Psoas muscle (tissue), 8 donors: Measurements from ENCODE around the gene MRPS5. TPM values are rescaled to one million over a fixed set of nuclear protein-coding genes. Genes with fewer than 3 reads are reported as not detected.
"Not testable (repeated sequence)": the region's sequence is repeated elsewhere in the genome, so short reads cannot be mapped to it uniquely, and the experiment has no call there.

Source experiments
- ATAC-seq, 4 donors: fragments of 200-7000 bp; cut with Tn5 transposase; one replicate each; pipeline ENCODE4 v1.9.1; 2020; ENCODE audit warnings: moderate library complexity in 3 of 4, mild to moderate bottlenecking in 2 of 4
- DNase-seq, 2 donors: peaks; one replicate each; pipeline ENCODE4 v3.0.0-alpha.2; 2020
- H3K27ac ChIP-seq: fragments of 200-600 bp; one replicate; pipeline ENCODE4 v1.8.0; 2022
- H3K27me3 ChIP-seq, 3 donors: fragments of 200-600 bp in 1 of 3; one replicate each; pipeline versions ENCODE4 v1.6.1 to v1.8.0; 2013 to 2022; ENCODE audit warnings: low read length in 2 of 3, mild to moderate bottlenecking in 2 of 3, moderate library complexity in 1 of 3; ENCODE audit not compliant: insufficient read depth in 3 of 3
- H3K36me3 ChIP-seq, 2 donors: fragments of 200-600 bp in 1 of 2; one replicate each; pipeline versions ENCODE4 v1.6.1 to v1.8.0; 2013 to 2022; ENCODE audit warnings: low read depth in 1 of 2, mild to moderate bottlenecking in 1 of 2, moderate library complexity in 1 of 2; ENCODE audit not compliant: insufficient read depth in 1 of 2
- H3K4me1 ChIP-seq: fragments of 200-600 bp; one replicate; pipeline ENCODE4 v1.8.0; 2022
- H3K4me3 ChIP-seq: fragments of 200-600 bp; one replicate; pipeline ENCODE4 v1.8.0; 2022; ENCODE audit warnings: mild to moderate bottlenecking
- H3K9me3 ChIP-seq: fragments of 200-600 bp; one replicate; pipeline ENCODE4 v1.8.0; 2022
- WGBS, 3 donors: extraction: QIAGEN DNeasy Blood & Tissue Kit; methylation state at CpG; one replicate each; pipeline versions ENCODE4 v1.1.6 to v1.1.7; 2013; 5-methylcytosine and 5-hydroxymethylcytosine counted together
- intact Hi-C, 2 donors: fragments of 100-400 bp; cut with DNase I; formaldehyde crosslinking; loops; one replicate each; pipeline versions ENCODE4 v1.11.0 to v1.14.2; 2022
- polyA plus RNA-seq, 3 donors: library from polyadenylated mRNA; stranded (reverse); fragments of 200-250 nt; gene quantifications; one replicate each; pipeline ENCODE4 v1.2.3, GENCODE V29; 2013
- total RNA-seq, 4 donors: library from RNA; stranded (reverse); fragmentation: NEBNext Ultra II Directional in 2 of 4; extraction: Animal tissue kit (Norgen Biotek cat#: 25700) in 2 of 4; gene quantifications; one replicate each; pipeline versions ENCODE4 v1.2.1 to v1.2.4, GENCODE V29; 2021 to 2023
- TF ChIP-seq, protein P1 (sequence below): fragments of 200-600 bp; IDR thresholded peaks from one replicate; pipeline ENCODE4 v1.8.0; 2022; ENCODE audit warnings: antibody characterized with exemption
- donor health status: healthy with polysubstance abuse.
- donor health status: DM: no; HTN: no; CAD: no; lungs with moderate emphysema.
- donor health status: Bipolar disorder and iron deficiency.
- donor health status: healthy.
- donor health status: DM: yes; HTN: yes; CAD: no.
- donor health status: DM: no; HTN: no; CAD: no.
- donor health status: DM: no; HTN: no; CAD: no.
- donor health status: DM: yes; HTN: yes; CAD: no.

Gene MRPS5
- total and polyA plus RNA-seq, 7 donors = 45.6 to 180 (median 79.0) TPM

DNA sequence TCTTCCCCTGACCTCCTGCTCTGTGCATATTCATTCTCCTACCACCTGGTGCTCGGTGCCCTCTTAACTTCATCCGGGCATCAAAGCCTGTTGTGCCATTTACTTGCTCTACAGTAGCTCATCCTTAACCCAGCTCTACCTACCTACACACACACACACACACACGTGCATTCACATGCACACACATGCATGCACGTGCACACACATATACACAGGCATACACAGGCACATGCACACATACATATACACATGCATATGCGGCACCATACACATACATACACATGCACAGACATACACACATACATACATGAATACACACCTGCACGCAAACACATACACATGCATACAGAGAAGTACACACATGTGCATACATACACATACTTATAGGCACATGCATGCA is 81.6 kb downstream of the MRPS5 start:
- intact Hi-C loops = no loop called here
- ATAC-seq (no peak), DNase-seq (no peak)
- H3K4me1 ChIP-seq = peaks cover 9% of the 10 kb centered on the region
- no peak overlapping the region for H3K27ac ChIP-seq
- H3K4me3 ChIP-seq = no peak overlapping the region
- no peaks in the 10 kb centered on the region for H3K9me3 ChIP-seq
- H3K36me3 ChIP-seq = no peaks in the 10 kb centered on the region
- TF ChIP-seq, protein P1, sequence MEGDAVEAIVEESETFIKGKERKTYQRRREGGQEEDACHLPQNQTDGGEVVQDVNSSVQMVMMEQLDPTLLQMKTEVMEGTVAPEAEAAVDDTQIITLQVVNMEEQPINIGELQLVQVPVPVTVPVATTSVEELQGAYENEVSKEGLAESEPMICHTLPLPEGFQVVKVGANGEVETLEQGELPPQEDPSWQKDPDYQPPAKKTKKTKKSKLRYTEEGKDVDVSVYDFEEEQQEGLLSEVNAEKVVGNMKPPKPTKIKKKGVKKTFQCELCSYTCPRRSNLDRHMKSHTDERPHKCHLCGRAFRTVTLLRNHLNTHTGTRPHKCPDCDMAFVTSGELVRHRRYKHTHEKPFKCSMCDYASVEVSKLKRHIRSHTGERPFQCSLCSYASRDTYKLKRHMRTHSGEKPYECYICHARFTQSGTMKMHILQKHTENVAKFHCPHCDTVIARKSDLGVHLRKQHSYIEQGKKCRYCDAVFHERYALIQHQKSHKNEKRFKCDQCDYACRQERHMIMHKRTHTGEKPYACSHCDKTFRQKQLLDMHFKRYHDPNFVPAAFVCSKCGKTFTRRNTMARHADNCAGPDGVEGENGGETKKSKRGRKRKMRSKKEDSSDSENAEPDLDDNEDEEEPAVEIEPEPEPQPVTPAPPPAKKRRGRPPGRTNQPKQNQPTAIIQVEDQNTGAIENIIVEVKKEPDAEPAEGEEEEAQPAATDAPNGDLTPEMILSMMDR = no peak
- H3K27me3 ChIP-seq = no peaks in the 10 kb centered on the region
- 84 to 89% (median 85%) methylated on average over 6 of the region's 6 CpGs for WGBS, 3 donors

DNA sequence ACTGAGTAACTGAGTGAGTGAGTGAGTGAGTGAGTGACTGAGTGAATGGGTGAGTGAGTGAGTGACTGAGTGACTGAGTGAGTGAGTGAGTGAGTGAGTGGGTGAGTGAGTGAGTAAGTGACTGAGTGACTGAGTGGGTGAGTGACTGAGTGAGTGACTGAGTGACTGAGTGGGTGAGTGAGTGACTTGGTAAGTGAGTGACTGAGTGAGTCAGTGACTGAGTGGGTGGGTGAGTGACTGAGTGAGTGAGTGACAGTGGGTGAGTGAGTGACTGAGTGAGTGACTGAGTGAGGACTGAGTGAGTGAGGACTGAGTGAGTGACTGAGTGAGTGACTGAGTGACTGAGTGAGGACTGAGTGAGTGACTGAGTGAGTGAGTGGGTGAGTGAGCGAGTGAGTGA is 82.2 kb downstream of the MRPS5 start:
- H3K27me3 ChIP-seq = no peaks in the 10 kb centered on the region
- H3K27ac ChIP-seq = no peak overlapping the region
- H3K9me3 ChIP-seq = no peaks in the 10 kb centered on the region
- no peak overlapping the region for H3K4me3 ChIP-seq
- intact Hi-C loops = no loop called here
- H3K36me3 ChIP-seq = no peaks in the 10 kb centered on the region
- ATAC-seq = no peak
- DNase-seq = no peak
- 89 to 100% (median 95%) methylated on average over 1 of the region's 1 CpG for WGBS, 3 donors
- TF ChIP-seq, protein P1 = no peak
- H3K4me1 ChIP-seq = peaks cover 9% of the 10 kb centered on the region

DNA sequence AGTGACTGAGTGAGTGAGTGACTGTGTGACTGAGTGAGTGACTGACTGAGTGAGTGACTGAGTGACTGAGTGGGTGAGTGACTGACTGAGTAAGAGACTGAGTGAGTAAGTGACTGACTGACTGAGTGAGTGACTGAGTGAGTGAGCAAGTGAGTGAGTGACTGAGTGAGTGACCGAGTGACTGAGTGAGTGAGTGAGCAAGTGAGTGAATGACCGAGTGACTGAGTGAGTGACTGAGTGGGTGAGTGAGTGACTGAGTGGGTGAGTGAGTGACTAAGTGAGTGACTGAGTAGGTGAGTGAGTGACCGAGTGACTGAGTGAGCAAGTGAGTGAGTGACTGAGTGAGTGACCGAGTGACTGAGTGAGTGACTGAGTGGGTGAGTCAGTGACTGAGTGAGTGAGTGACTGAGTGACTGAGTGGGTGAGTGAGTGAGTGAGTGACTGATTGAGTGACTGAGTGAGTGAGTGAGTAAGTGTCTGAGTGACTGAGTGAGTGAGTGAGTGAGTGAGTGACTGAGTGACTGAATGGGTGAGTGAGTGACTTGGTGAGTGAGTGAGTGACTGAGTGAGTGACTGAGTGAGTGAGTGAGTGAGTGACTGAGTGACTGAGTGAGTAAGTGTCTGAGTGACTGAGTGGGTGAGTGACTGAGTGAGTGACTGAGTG is 82.8 kb downstream of the MRPS5 start:
- peaks cover 8% of the 10 kb centered on the region for H3K4me1 ChIP-seq
- H3K4me3 ChIP-seq = no peak overlapping the region
- no peaks in the 10 kb centered on the region for H3K36me3 ChIP-seq
- no peak for ATAC-seq
- H3K27me3 ChIP-seq = no peaks in the 10 kb centered on the region
- no peak for DNase-seq
- WGBS, 3 donors = 95 to 97% (median 96%) methylated on average over 4 of the region's 4 CpGs
- intact Hi-C loops = no loop called here
- H3K27ac ChIP-seq = no peak overlapping the region
- TF ChIP-seq, protein P1 = no peak
- no peaks in the 10 kb centered on the region for H3K9me3 ChIP-seq

DNA sequence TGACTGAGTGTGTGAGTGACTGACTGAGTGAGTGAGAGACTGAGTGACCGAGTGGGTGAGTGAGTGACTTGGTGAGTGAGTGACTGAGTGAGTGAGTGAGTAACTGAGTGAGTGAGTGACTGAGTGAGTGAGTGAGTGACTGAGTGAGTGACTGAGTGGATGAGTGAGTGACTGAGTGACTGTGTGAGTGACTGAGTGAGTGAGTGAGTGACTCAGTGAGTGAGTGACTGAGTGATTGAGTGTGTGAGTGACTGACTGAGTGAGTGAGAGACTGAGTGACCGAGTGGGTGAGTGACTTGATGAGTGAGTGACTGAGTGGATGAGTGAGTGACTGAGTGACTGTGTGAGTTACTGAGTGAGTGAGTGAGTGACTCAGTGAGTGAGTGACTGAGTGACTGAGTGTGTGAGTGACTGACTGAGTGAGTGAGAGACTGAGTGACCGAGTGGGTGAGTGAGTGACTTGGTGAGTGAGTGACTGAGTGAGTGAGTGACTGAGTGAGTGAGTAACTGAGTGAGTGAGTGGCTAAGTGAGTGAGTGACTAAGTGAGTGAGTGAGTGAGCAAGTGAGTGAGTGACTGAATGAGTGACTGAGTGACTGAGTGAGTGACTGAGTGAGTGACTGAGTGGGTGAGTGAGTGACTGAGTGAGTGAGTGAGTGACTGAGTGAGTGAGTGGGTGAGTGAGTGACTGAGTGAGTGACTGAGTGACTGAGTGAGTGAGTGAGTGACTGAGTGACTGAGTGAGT is 83.6 kb downstream of the MRPS5 start:
- ATAC-seq, H3K9me3 ChIP-seq, H3K4me3 ChIP-seq, H3K27ac ChIP-seq, H3K36me3 ChIP-seq, H3K4me1 ChIP-seq, DNase-seq, intact Hi-C loops, H3K27me3 ChIP-seq: not testable (repeated sequence)
- 90 to 96% (median 92%) methylated on average over 3 of the region's 3 CpGs for WGBS, 3 donors

DNA sequence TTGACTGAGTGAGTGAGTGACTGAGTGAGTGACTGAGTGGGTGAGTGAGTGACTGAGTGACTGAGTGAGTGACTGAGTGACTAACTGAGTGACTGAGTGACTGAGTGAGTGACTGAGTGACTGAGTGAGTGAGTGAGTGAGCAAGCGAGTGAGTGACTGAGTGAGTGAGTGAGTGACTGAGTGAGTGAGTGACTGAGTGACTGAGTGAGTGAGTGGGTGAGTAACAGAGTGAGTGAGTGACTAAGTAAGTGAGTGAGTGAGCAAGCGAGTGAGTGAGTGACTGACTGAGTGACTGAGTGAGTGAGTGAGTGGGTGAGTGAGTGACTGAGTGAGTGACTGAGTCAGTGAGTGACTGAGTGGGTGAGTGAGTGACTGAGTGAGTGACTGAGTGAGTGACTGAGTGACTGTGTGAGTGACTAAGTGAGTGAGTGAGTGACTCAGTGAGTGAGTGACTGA is 84.2 kb downstream of the MRPS5 start:
- TF ChIP-seq, protein P1 = no peak
- no peak for DNase-seq
- intact Hi-C loops = no loop called here
- Histone ChIP-seq H3K27ac (no peak overlapping the region), H3K36me3 (no peaks in the 10 kb centered on the region), H3K4me1 (no peaks in the 10 kb centered on the region), H3K9me3 (no peaks in the 10 kb centered on the region), H3K4me3 (no peak overlapping the region), H3K27me3 (no peaks in the 10 kb centered on the region)
- no peak for ATAC-seq
- 90 to 94% (median 91%) methylated on average over 2 of the region's 2 CpGs for WGBS, 3 donors
